GM12878 (cell line): ENCODE results near the gene DNAJC27. TPM values are rescaled to one million over a fixed set of nuclear protein-coding genes. Genes with fewer than 3 reads are reported as not detected.

Source experiments
- ATF2 ChIP-seq: IDR thresholded peaks from 2 replicates; pipeline ENCODE4 v1.6.1; 2012; ENCODE audit warnings: low read length, inconsistent platforms
- ATF3 ChIP-seq: IDR thresholded peaks from 2 replicates; pipeline ENCODE4 v1.6.1; 2011; ENCODE audit warnings: low read depth, mild to moderate bottlenecking, low read length, moderate library complexity, borderline replicate concordance; ENCODE audit errors: extremely low read depth
- BRCA1 ChIP-seq: IDR thresholded peaks from 2 replicates; pipeline ENCODE4 v1.6.1; 2011; ENCODE audit warnings: low read depth, low read length, improper control_type of control experiment
- CBX5 ChIP-seq: sonication (generic); IDR thresholded peaks from 2 replicates; pipeline ENCODE4 v1.6.1; 2016; ENCODE audit warnings: low read depth, moderate library complexity, mild to moderate bottlenecking, inconsistent platforms
- CHD4 ChIP-seq: fragments of 200-600 bp; sonication (generic); IDR thresholded peaks from 2 replicates; pipeline ENCODE4 v1.6.1; 2016; ENCODE audit warnings: mild to moderate bottlenecking
- DPF2 ChIP-seq: fragments of 450-650 bp; IDR thresholded peaks from 2 replicates; pipeline ENCODE4 v1.6.1; 2017; ENCODE audit warnings: mild to moderate bottlenecking
- ELK1 ChIP-seq: IDR thresholded peaks from 2 replicates; pipeline ENCODE4 v1.6.1; 2012; ENCODE audit warnings: low read depth, low read length, improper control_type of control experiment
- ETV6 ChIP-seq, 2 experiments: fragments of 450-650 bp in 1 of 2; IDR thresholded peaks in 1 of 2; conservative IDR thresholded peaks in 1 of 2; 2 replicates each; pipeline ENCODE4 v1.6.1; 2014; ENCODE audit warnings: antibody characterized with exemption in 1 of 2, borderline replicate concordance in 1 of 2, low read depth in 1 of 2, mild to moderate bottlenecking in 1 of 2, moderate library complexity in 1 of 2
- HDAC2 ChIP-seq: fragments of 200-600 bp; sonication (generic); IDR thresholded peaks from 2 replicates; pipeline ENCODE4 v1.6.1; 2017
- HSF1 ChIP-seq: fragments of 150-350 bp; IDR thresholded peaks from 2 replicates; pipeline ENCODE4 v1.6.1; 2014; ENCODE audit warnings: mild to moderate bottlenecking, low read depth, low read length
- IKZF1 ChIP-seq: fragments of 450-650 bp; conservative IDR thresholded peaks from 2 replicates; pipeline ENCODE4 v1.6.1; 2017; ENCODE audit warnings: antibody characterized with exemption, mild to moderate bottlenecking
- JUNB ChIP-seq: IDR thresholded peaks from 2 replicates; pipeline ENCODE4 v1.6.1; 2016; ENCODE audit warnings: antibody characterized with exemption, mild to moderate bottlenecking
- MEF2A ChIP-seq: IDR thresholded peaks from 2 replicates; pipeline ENCODE4 v1.6.1; 2011; ENCODE audit warnings: low read depth, mild to moderate bottlenecking, low read length, moderate library complexity; ENCODE audit not compliant: insufficient read depth
- MEF2B ChIP-seq: fragments of 450-650 bp; IDR thresholded peaks from 2 replicates; pipeline ENCODE4 v1.6.1; 2018; ENCODE audit warnings: mild to moderate bottlenecking, moderate library complexity; ENCODE audit not compliant: partially characterized antibody, poor library complexity, severe bottlenecking
- NRF1 ChIP-seq: conservative IDR thresholded peaks from 2 replicates; pipeline ENCODE4 v1.6.1; 2011; ENCODE audit warnings: mild to moderate bottlenecking, low read depth, low read length, improper control_type of control experiment
- POLR2AphosphoS5 ChIP-seq: IDR thresholded peaks from 2 replicates; pipeline ENCODE4 v1.6.1; 2011; ENCODE audit warnings: mild to moderate bottlenecking, low read length, inconsistent platforms
- POU2F2 ChIP-seq: IDR thresholded peaks from 3 replicates; pipeline ENCODE4 v1.6.1; 2011; ENCODE audit warnings: low read depth, mild to moderate bottlenecking, low read length, borderline replicate concordance
- TAF1 ChIP-seq: IDR thresholded peaks from 2 replicates; pipeline ENCODE4 v1.6.1; 2011; ENCODE audit warnings: mild to moderate bottlenecking, low read depth, low read length, borderline replicate concordance
- TCF3 ChIP-seq: IDR thresholded peaks from 2 replicates; pipeline ENCODE4 v1.6.1; 2012; ENCODE audit warnings: low read depth, mild to moderate bottlenecking, low read length, borderline replicate concordance; ENCODE audit not compliant: insufficient read depth
- polyA plus RNA-seq, 11 experiments: library from polyadenylated mRNA; depleted of rRNA in 4 of 11; unstranded in 6 of 11; stranded (reverse) in 5 of 11; fragments of >200 nt; fragmentation: Nextera tagmentation in 4 of 11; fragmentation: Illumina TruSeq in 1 of 11; extraction: Ambion mirVana in 4 of 11; extraction: Trizol in 1 of 11; gene quantifications; 1 replicate in 1 of 11; 2 replicates in 10 of 11; pipeline versions ENCODE4 v1.2.1 to v1.2.3, GENCODE V29; 2011 to 2016; ENCODE audit warnings: inconsistent platforms in 2 of 11, missing spikeins in 2 of 11, low read depth in 1 of 11
- total RNA-seq, 4 experiments: library from RNA; depleted of rRNA in 3 of 4; stranded (reverse); fragments of >200 nt in 3 of 4; fragmentation: Illumina TruSeq in 1 of 4; extraction: Trizol in 1 of 4; gene quantifications; 2 replicates each; pipeline versions ENCODE4 v1.2.1 to v1.2.3, GENCODE V29; 2013 to 2021
- TF ChIP-seq, protein P1 (sequence below): fragments of 450-650 bp; IDR thresholded peaks from 2 replicates; pipeline ENCODE4 v1.6.1; 2016; ENCODE audit warnings: mild to moderate bottlenecking
- TF ChIP-seq, protein P2 (sequence below): fragments of 450-650 bp; IDR thresholded peaks from 2 replicates; pipeline ENCODE4 v1.6.1; 2017; ENCODE audit warnings: mild to moderate bottlenecking, moderate library complexity

DNAJC27 gene
- total and polyA plus RNA-seq, 10 of the 15 experiments (the other 5 are each of a cell fraction or from before 2014, with no cell fraction given) = 0.95 to 9.6 (median 3.7) TPM

GRCh38 chr2:24930768-24931167 is 41.0 kb downstream of the DNAJC27 start (continued):
- TF ChIP-seq ATF3 (no peak), HSF1 (no peak), CBX5 (no peak), DPF2 (no peak), ELK1 (no peak), ETV6 (conservative IDR thresholded peaks at IDR 0.05 in 1 of 2, IDR thresholded peaks at IDR 0.05 in 1 of 2; ENCODE audit: borderline replicate concordance in 1 of 2, low read depth in 1 of 2) (no peak), POU2F2 (0 out of 3 replicates have a peak, but pooled peaks have one; percentile 11), HDAC2 (no peak), TAF1 (no peak), NRF1 (no peak), IKZF1 (no peak; the same call in 1 of the 2 replicates), BRCA1 (no peak), TCF3 (0 out of 2 replicates have a peak, but pooled peaks have one; percentile 19), JUNB (peak; percentile 42; the same call in 1 of the 2 replicates), CHD4 (no peak), MEF2B (no peak), POLR2AphosphoS5 (no peak), ATF2 (peak; percentile 44; the same call in 1 of the 2 replicates), MEF2A (peak; percentile 79)
- TF ChIP-seq, protein P1, sequence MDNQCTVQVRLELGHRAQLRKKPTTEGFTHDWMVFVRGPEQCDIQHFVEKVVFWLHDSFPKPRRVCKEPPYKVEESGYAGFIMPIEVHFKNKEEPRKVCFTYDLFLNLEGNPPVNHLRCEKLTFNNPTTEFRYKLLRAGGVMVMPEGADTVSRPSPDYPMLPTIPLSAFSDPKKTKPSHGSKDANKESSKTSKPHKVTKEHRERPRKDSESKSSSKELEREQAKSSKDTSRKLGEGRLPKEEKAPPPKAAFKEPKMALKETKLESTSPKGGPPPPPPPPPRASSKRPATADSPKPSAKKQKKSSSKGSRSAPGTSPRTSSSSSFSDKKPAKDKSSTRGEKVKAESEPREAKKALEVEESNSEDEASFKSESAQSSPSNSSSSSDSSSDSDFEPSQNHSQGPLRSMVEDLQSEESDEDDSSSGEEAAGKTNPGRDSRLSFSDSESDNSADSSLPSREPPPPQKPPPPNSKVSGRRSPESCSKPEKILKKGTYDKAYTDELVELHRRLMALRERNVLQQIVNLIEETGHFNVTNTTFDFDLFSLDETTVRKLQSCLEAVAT = no peak
- TF ChIP-seq, protein P2, sequence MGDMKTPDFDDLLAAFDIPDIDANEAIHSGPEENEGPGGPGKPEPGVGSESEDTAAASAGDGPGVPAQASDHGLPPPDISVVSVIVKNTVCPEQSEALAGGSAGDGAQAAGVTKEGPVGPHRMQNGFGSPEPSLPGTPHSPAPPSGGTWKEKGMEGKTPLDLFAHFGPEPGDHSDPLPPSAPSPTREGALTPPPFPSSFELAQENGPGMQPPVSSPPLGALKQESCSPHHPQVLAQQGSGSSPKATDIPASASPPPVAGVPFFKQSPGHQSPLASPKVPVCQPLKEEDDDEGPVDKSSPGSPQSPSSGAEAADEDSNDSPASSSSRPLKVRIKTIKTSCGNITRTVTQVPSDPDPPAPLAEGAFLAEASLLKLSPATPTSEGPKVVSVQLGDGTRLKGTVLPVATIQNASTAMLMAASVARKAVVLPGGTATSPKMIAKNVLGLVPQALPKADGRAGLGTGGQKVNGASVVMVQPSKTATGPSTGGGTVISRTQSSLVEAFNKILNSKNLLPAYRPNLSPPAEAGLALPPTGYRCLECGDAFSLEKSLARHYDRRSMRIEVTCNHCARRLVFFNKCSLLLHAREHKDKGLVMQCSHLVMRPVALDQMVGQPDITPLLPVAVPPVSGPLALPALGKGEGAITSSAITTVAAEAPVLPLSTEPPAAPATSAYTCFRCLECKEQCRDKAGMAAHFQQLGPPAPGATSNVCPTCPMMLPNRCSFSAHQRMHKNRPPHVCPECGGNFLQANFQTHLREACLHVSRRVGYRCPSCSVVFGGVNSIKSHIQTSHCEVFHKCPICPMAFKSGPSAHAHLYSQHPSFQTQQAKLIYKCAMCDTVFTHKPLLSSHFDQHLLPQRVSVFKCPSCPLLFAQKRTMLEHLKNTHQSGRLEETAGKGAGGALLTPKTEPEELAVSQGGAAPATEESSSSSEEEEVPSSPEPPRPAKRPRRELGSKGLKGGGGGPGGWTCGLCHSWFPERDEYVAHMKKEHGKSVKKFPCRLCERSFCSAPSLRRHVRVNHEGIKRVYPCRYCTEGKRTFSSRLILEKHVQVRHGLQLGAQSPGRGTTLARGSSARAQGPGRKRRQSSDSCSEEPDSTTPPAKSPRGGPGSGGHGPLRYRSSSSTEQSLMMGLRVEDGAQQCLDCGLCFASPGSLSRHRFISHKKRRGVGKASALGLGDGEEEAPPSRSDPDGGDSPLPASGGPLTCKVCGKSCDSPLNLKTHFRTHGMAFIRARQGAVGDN = no peak
